Renal cortex interstitium (tissue), 11 donors: ENCODE results near the gene STX10. TPM values are rescaled to one million over a fixed set of nuclear protein-coding genes. Genes with fewer than 3 reads are reported as not detected.

ENCODE experiments used
- DNase-seq, 11 donors: peaks; one replicate each; pipeline ENCODE4 v3.0.0-alpha.2; 2013; ENCODE audit warnings: low read depth in 9 of 11, low spot score in 4 of 11; ENCODE audit errors: extremely low read depth in 1 of 11
- polyA plus RNA-seq, 3 donors: library from polyadenylated mRNA; unstranded; fragments of 120-200 nt; gene quantifications; one replicate each; pipeline ENCODE4 v1.2.1, GENCODE V29; 2013; ENCODE audit not compliant: insufficient read length in 3 of 3

The STX10 gene
- polyA plus RNA-seq, 3 donors = 51.2 to 70.8 (median 60.4) TPM

GRCh38 chr19:13129384-13129783 is 20.8 kb downstream of the STX10 start:
- no peak for DNase-seq

- DNase-seq = no peak
Observed at GRCh38 chr19:13128583-13128982, 21.6 kb downstream of the STX10 start.

GRCh38 chr19:13127811-13128575 is 22.2 kb downstream of the STX10 start:
- no peak for DNase-seq

GRCh38 chr19:13127051-13127450 is 23.1 kb downstream of the STX10 start:
- DNase-seq = no peak

GRCh38 chr19:13122980-13123957 is 26.9 kb downstream of the STX10 start:
- DNase-seq = no peak

GRCh38 chr19:13122275-13122878 is 27.8 kb downstream of the STX10 start:
- no peak for DNase-seq

- no peak for DNase-seq
Observed at GRCh38 chr19:13121551-13122274, 28.5 kb downstream of the STX10 start.

- no peak for DNase-seq
Observed at GRCh38 chr19:13120817-13121216, 29.4 kb downstream of the STX10 start.

- no peak for DNase-seq
Observed at GRCh38 chr19:13120031-13120430, 30.1 kb downstream of the STX10 start.

- no peak for DNase-seq
Observed at GRCh38 chr19:13119627-13120026, 30.5 kb downstream of the STX10 start.

- DNase-seq = peak in 2 of 11 donors; percentile 68 to 75
Observed at GRCh38 chr19:13118424-13119193, 31.6 kb downstream of the STX10 start.

- peak in 10 of 11 donors; percentile 68 to 86 (median 82) for DNase-seq
Observed at GRCh38 chr19:13117772-13118423, 32.3 kb downstream of the STX10 start, which contains the start of gene NACC1. TSS of gene NACC1 (plus strand) at chr19:13118264. CDS start at chr19:13135208, 16,944 bp downstream.

- no peak for DNase-seq
Observed at GRCh38 chr19:13117176-13117771, 32.9 kb downstream of the STX10 start.

- DNase-seq = peak; percentile 78 to 93 (median 84)
Observed at GRCh38 chr19:13116282-13117175, 33.6 kb downstream of the STX10 start, which contains the start of gene TRMT1. TSS of gene TRMT1 (minus strand) at chr19:13116740. CDS start at chr19:13116399, 341 bp downstream.

GRCh38 chr19:13115936-13116281 is 34.3 kb downstream of the STX10 start:
- no peak for DNase-seq

GRCh38 chr19:13112555-13112954 is 37.6 kb downstream of the STX10 start:
- no peak for DNase-seq
